ENCODE measurements around the gene GNL2.

- no peak for TF ChIP-seq EZH2phosphoT487 (IDR thresholded peaks at IDR 0.05; ENCODE audit: insufficient read depth, low read depth)
- TF ChIP-seq EZH2 (IDR thresholded peaks at IDR 0.05; ENCODE audit: insufficient read depth, poor library complexity, severe bottlenecking), result no peak
Observed at GRCh38 chr1:37605806-37606474, 10.2 kb upstream of the GNL2 start.

All from GM23248 (cell line).